Fibroblast of mammary gland (primary cell): ENCODE results near the gene CLCC1.

Experiments used
- DNase-seq: peaks from one replicate; pipeline ENCODE4 v3.0.0-alpha.2; 2010; ENCODE audit warnings: low read depth
- H3K4me3 ChIP-seq: 2 replicates; pipeline ENCODE4 v1.5.1; 2011; ENCODE audit warnings: low read depth, mild to moderate bottlenecking, low read length, moderate library complexity; ENCODE audit not compliant: control insufficient read depth
- CTCF ChIP-seq: conservative IDR thresholded peaks from 2 replicates; pipeline ENCODE4 v1.5.1; 2011; ENCODE audit warnings: low read depth, low read length, inconsistent platforms; ENCODE audit not compliant: control insufficient read depth, insufficient read depth

The CLCC1 gene

GRCh38 chr1:108962681-108963051 lies 618 bp downstream of the CLCC1 start:
- no peak for TF ChIP-seq CTCF
- no peak for DNase-seq
- H3K4me3 ChIP-seq: peak overlapping the region; percentile 60

GRCh38 chr1:108961752-108962486 lies 1.4 kb downstream of the CLCC1 start:
- TF ChIP-seq CTCF: no peak
- H3K4me3 ChIP-seq: peak overlapping the region; percentile 60
- DNase-seq: peak; percentile 2

GRCh38 chr1:108961198-108961597 lies 2.1 kb downstream of the CLCC1 start:
- no peak for DNase-seq
- no peak overlapping the region for H3K4me3 ChIP-seq
- no peak for TF ChIP-seq CTCF

- no peak for DNase-seq
- TF ChIP-seq CTCF: no peak
- H3K4me3 ChIP-seq: no peak overlapping the region
Measured at GRCh38 chr1:108960719-108961118, 2.6 kb downstream of the CLCC1 start.

- H3K4me3 ChIP-seq: no peak overlapping the region
- DNase-seq: no peak
- no peak for TF ChIP-seq CTCF
Measured at GRCh38 chr1:108957888-108958287, 5.4 kb downstream of the CLCC1 start.

GRCh38 chr1:108955881-108956280 lies 7.4 kb downstream of the CLCC1 start:
- H3K4me3 ChIP-seq: no peak overlapping the region
- DNase-seq: no peak
- no peak for TF ChIP-seq CTCF

GRCh38 chr1:108955111-108955510 lies 8.2 kb downstream of the CLCC1 start:
- TF ChIP-seq CTCF: no peak
- DNase-seq: no peak
- no peak overlapping the region for H3K4me3 ChIP-seq
